ENCODE measurements around the gene MLLT1. TPM values are rescaled to one million over a fixed set of nuclear protein-coding genes. Genes with fewer than 3 reads are reported as not detected.
"Not testable (repeated sequence)": the region's sequence is repeated elsewhere in the genome, so short reads cannot be mapped to it uniquely, and the experiment has no call there.

Gene MLLT1
- 4.8 and 8.7 TPM in 2 replicates for total RNA-seq

- peak; percentile 97 to 99 for DNase-seq (ENCODE audit: low read depth in 2 of 2)
These were observed at the start of gene MLLT1 for GRCh38 chr19:6279931-6280591. TSS of gene MLLT1 (minus strand) at chr19:6279975. CDS start at chr19:6279784, 191 bp downstream.

- DNase-seq (ENCODE audit: low read depth in 2 of 2): no peak
These were observed 47.0 kb upstream of the MLLT1 start for GRCh38 chr19:6326815-6327214.

- DNase-seq (ENCODE audit: low read depth in 2 of 2): no peak
These were observed 45.8 kb upstream of the MLLT1 start for GRCh38 chr19:6325614-6326013.

- DNase-seq (ENCODE audit: low read depth in 2 of 2): no peak
These were observed 45.0 kb upstream of the MLLT1 start for GRCh38 chr19:6324757-6325156.

GRCh38 chr19:6322284-6322683 lies 42.5 kb upstream of the MLLT1 start:
- DNase-seq (ENCODE audit: low read depth in 2 of 2): no peak

GRCh38 chr19:6319376-6319775 lies 39.6 kb upstream of the MLLT1 start:
- DNase-seq (ENCODE audit: low read depth in 2 of 2): no peak

- DNase-seq (ENCODE audit: low read depth in 2 of 2): no peak
These were observed 39.0 kb upstream of the MLLT1 start for GRCh38 chr19:6318772-6319171.

- DNase-seq (ENCODE audit: low read depth in 2 of 2): not testable (repeated sequence)
These were observed 35.9 kb upstream of the MLLT1 start for GRCh38 chr19:6315646-6316045.

- DNase-seq (ENCODE audit: low read depth in 2 of 2): no peak
These were observed 33.7 kb upstream of the MLLT1 start for GRCh38 chr19:6313398-6313969.

- DNase-seq (ENCODE audit: low read depth in 2 of 2): no peak
These were observed 32.2 kb upstream of the MLLT1 start for GRCh38 chr19:6312018-6312417.

GRCh38 chr19:6298413-6298812 lies 18.6 kb upstream of the MLLT1 start:
- DNase-seq (ENCODE audit: low read depth in 2 of 2): no peak

GRCh38 chr19:6297202-6297601 lies 17.4 kb upstream of the MLLT1 start:
- DNase-seq (ENCODE audit: low read depth in 2 of 2): no peak

- DNase-seq (ENCODE audit: low read depth in 2 of 2): peak in 1 of 2 donors; percentile 43
These were observed 12.2 kb upstream of the MLLT1 start for GRCh38 chr19:6292006-6292405.

GRCh38 chr19:6288737-6289136 lies 9.0 kb upstream of the MLLT1 start:
- DNase-seq (ENCODE audit: low read depth in 2 of 2): no peak

GRCh38 chr19:6287269-6287885 lies 7.6 kb upstream of the MLLT1 start:
- DNase-seq (ENCODE audit: low read depth in 2 of 2): no peak

- DNase-seq (ENCODE audit: low read depth in 2 of 2): no peak
These were observed 6.9 kb upstream of the MLLT1 start for GRCh38 chr19:6286676-6287075.

- not testable (repeated sequence) for DNase-seq (ENCODE audit: low read depth in 2 of 2)
These were observed 2.6 kb upstream of the MLLT1 start for GRCh38 chr19:6282393-6282792.

GRCh38 chr19:6279620-6279930 lies 200 bp downstream of the MLLT1 start:
- DNase-seq (ENCODE audit: low read depth in 2 of 2): no peak

GRCh38 chr19:6278740-6279619 lies 795 bp downstream of the MLLT1 start:
- DNase-seq (ENCODE audit: low read depth in 2 of 2): no peak

GRCh38 chr19:6278051-6278450 lies 1.7 kb downstream of the MLLT1 start:
- no peak for DNase-seq (ENCODE audit: low read depth in 2 of 2)

GRCh38 chr19:6276447-6276846 lies 3.3 kb downstream of the MLLT1 start:
- DNase-seq (ENCODE audit: low read depth in 2 of 2): no peak

- DNase-seq (ENCODE audit: low read depth in 2 of 2): no peak
These were observed 4.5 kb downstream of the MLLT1 start for GRCh38 chr19:6275170-6275744.
